CD4-positive, alpha-beta T cell treated with Interleukin-4 for 1 hour (primary cell): ENCODE measurements around the gene ASTE1.

Experiments used
- DNase-seq, 2 donors: peaks; one replicate each; pipeline ENCODE4 v3.0.0-alpha.2; 2020 to 2022

The ASTE1 gene, protein sequence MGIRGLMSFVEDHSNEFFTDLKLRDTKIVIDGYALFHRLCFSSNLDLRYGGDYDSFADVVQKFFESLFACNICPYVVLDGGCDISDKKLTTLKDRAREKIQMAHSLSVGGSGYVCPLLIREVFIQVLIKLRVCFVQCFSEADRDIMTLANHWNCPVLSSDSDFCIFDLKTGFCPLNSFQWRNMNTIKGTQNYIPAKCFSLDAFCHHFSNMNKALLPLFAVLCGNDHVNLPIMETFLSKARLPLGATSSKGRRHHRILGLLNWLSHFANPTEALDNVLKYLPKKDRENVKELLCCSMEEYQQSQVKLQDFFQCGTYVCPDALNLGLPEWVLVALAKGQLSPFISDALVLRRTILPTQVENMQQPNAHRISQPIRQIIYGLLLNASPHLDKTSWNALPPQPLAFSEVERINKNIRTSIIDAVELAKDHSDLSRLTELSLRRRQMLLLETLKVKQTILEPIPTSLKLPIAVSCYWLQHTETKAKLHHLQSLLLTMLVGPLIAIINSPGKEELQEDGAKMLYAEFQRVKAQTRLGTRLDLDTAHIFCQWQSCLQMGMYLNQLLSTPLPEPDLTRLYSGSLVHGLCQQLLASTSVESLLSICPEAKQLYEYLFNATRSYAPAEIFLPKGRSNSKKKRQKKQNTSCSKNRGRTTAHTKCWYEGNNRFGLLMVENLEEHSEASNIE

DNA sequence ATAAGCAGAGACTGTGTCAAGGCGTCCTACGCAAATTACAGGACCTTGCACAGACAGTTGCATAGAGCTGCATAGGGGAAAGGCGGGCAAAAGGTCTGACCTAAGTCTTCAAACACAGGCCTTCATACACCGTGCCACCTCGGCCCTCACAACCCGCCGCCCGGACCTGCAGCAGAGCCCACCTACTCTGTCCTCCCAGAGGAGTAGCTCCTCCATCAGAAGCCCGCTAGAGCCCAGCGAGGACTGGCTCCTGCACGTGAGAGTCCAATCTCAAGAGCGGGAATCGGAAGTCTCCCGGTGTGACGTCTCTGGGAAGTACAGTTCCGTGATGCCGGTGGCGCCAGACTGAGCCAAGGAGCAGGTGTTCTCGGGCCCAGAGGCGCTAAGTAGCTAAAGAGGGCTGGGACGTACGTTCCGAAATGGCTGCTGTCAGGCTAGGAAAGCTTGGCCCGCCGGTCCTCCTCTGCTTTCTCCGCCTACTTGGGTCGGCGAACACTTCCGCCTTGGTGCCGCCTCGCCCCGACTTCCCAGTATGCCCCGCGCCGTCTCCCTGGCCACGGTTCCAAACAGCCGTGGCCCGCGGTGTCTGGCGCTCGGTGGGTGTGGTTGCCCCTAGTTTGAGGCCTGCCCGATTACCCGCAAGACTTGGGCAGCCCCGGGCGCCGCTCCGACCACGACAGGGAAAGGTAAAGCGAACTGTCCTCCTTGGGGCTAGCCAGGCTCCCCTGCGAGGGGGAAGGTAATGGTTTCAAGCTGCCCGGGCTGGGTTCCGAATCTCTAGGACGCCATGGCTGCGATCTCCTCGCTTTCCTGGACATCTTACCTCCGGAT lies at the start of gene ASTE1, which contains the start of gene NEK11:
Gene ASTE1 (minus strand): TSS at position 505 of the 831 bp plus-strand sequence. CDS start 1,519 bp downstream, outside the sequence.
Gene NEK11 (plus strand): TSS at position 557 of the 831 bp plus-strand sequence. CDS start 2,832 bp downstream, outside the sequence.
- DNase-seq, result peak; percentile 93 to 94

DNA sequence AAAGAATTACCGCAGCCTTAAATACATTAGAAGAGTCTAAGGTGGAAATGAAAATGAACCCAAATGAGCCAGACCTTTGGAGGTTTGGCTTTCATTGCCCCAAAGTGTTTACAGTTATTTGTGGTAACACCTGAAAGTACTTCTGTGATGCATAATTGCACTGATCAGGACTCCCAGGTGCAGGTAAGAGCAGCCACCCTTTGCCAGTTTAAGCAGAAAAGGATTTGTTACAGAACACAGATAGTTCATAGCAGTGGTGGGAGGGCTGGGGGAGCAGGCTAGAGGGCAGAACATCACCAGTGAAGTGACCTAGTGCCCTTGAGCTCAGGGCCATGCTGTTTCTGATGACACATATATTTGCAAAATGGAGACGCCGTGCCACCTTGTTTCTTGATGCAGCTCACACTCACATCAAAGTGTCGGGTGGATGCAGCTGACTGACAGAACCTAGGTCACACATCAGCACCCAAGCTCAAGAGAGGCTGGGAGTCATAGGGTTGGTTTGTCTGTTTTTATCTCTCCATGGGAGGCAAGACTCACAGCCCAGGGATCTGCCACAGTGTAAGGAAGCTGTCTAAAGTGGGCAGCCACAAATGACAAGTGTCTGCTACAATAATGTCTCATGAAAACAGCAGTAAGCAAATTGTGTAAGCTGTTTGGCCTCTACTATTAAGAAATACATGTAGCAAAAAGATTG lies 49.2 kb upstream of the ASTE1 start:
- DNase-seq, result no peak

DNA sequence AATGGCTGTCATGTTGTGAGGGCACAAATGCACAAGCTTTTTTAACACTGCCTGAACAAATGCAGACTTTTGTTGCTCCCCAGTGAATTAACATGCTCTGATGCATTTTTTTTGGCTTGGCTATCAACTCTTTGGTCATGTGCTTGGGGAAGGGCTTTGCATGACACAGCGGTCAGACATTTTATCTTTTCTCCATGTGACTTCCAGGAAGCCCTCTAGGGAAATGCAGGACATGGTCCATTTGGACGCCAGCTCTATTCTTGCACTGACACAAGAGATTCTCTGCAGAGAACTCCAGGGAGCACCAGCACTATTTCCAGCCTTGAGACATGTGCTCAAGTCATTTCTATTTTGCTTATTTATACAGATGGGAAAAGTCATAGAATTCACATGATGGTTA lies 46.2 kb upstream of the ASTE1 start:
- DNase-seq, result no peak

DNA sequence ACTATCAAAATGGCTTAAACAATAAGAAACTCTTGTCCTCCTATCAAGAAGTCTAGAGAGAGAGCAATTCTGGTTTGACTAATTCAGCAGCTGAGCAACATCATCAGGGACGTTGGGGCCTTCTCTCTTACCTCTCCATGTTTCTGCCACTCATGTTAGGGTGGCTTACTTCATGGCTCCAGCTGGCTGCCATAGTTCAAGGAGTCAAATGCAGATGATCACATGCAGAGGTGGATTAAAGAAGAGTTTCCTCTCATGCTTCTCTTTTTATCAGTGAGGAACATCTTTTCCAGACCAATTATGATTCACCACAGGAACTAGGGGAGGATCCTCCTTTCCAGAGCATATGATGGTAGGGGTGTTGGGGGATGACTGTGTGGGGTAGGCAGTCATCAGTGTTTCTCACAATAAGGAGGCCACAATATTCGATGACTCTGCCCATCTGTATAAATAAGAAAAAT lies 45.5 kb upstream of the ASTE1 start:
- no peak for DNase-seq

DNA sequence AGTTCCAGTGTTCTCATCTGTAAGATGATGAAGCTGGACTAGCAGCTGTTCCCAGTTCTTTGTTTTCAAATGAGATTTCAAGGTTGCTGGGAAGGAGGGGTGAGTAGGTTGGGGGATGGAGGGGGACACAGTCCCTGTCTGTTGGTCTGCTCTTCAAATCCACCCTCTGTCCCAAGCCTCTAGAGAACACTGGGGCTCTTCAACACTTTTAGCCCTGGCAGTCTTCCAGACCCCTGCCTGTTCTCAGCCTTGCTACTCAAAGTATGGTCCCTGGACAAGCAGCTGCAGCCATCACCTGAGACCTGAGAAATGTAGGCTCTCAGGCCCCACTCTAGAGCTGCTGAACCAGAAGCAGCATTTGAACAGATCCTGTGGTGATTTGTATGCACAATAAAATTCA lies 41.4 kb upstream of the ASTE1 start:
- DNase-seq, result no peak

DNA sequence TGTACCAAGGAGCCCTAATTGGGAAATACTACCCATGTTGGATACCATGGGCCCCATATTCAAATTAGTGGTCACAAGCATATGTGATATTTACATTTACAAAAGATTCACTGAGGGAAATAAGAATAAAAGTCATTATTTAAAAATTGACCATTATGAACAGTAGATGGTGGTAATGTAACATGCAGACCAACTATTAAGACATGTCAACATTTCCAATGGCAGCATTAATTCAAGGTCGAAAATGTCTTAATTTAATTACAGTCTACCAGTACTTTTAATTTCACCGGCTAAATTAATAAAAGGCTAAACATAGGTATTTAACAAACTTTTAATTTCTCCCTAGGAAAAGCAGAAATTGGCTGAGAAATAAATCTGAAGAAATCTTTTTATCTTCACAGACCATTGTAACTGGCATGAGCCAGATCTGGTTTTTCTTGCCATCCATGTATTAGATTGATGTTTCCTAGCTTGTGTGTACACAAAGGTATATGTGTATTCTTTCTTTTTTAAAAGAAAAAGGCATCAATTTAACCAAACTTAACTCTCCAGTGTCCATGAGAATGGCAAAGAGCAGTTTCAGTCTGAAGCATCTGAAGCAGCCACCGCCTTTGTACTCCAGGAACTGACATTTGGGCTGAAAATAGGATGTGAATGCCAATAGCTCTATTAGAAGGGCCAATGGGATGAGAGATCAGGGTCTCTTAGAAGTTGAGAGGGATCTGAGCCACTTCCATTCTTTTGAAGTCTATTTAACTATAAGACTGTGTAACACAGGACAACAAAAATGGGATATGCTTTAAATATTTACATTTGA lies 26.6 kb upstream of the ASTE1 start:
- no peak for DNase-seq

DNA sequence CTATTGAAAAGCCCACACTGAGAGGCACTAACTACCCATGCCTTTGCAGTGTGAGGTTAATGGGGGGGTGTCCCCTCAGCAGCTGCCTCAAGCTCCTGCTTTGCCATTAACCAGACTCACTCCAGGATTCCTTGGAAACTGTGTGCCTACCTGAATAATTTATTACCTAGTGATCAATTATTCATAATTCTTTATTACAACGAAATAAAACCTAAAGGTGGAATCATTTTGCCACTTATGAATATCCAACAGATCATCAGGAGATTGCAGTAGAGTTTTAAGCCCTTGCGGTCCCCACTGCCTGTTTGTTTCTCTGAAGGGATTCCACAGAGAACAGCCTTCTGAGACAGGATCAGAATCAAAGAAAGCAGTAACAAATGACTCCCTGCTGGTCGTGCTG lies 23.4 kb upstream of the ASTE1 start:
- DNase-seq, result no peak

DNA sequence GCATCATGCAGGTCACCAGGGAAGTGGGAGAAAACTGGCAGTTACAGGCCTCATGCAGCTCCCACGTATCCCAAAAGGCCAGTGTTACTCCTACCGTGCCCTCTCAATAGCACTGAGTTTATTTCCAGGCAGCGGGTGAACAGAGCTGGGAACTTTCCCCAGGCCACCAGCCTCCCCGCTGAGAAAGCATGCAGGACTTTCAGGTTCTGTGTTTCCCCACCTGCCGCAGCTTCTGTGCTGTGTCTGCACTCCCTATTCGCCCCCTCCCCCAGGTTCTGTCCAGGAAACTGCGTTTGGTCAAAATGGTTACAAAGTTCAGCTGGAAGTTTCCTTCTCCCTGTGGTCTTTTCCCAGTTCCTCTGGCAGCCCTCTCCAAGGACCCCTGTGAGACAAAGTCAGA lies 21.4 kb upstream of the ASTE1 start:
- no peak for DNase-seq

DNA sequence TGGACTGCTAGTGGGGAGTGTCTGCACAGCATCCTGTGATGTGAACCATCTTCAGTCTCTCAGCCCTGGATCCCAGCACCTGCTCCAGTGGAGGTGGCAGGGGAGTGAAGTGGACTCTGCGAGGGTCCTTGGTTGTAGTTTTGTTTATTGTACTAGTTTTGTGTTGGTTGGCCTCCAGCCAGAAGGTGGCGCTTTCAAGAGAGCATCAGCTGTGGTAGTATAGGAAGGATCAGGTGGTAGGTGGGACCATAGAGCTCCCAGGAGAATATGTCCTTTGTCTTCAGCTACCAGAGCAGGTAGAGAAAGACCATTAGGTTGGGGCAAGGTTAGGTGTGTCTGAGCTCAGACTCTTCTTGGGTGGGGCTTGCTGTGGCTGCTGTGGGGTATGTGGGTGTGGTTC lies 21.0 kb upstream of the ASTE1 start:
- DNase-seq, result no peak

DNA sequence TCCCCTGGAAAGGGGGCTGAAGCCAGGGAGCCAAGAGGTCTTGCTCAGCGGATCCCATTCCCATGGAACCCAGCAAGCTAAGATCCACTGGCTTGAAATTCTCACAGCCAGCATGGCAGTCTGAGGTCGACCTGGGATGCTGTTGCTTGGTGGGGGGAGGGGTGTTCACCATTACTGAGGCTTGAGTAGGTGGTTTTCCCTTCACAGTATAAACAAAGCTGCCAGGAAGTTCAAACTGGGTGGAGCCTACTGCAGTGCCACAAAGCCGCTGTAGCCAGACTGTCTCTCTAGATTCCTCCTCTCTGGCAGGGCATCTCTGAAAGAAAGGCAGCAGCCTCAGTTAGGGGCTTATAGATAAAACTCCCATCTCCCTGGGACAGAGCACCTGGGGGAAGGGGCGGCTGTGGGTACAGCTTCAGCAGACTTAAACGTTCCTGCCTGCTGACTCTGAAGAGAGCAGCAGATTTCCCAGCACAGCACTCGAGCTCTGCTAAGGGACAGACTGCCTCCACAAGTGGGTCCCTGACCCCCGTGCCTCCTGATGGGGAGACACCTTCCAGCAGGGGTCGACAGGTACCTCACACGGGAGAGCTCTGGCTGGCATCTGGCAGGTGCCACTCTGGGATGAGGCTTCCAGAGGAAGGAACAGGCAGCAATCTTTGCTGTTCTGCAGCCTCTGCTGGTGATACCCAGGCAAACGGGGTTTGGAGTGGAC lies 15.8 kb upstream of the ASTE1 start:
- peak; percentile 42 to 65 for DNase-seq

DNA sequence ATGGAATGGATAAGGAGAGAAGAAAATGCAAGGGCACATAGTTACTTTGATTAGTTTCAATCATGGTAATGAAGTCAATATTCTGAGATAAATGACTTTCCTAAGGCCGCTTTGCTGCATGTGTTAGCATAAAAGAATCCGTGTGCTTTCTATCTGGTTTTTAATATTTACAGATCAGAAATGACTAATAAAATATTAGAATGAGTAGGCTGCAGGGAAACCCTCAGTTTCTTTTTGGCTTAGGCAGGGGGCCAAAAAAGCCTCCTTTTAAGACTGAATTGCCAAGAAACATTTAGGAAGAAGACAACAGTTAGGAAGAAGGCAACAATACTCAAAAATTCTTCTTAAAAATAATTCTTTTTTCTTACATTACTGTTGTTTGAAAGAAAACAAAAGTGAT lies 11.7 kb upstream of the ASTE1 start:
- no peak for DNase-seq

DNA sequence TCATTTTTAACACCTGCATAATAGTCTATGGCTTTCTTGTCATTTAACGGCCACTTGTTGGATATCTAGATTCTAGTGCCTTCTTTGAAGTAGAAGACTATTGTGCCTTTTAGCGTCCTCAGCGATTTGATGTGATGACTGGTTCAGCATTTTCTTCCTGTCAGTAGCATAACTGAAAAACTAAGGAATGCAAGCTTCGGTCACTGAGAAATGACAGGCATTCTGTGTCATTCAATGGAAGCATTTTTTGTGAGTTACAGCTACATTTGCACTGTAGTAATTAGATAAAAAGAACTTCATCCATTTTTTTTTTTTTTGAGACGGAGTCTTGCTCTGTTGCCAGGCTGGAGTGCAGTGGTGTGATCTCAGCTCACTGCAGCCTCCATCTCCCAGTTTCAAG lies 10.4 kb upstream of the ASTE1 start:
- no peak for DNase-seq

DNA sequence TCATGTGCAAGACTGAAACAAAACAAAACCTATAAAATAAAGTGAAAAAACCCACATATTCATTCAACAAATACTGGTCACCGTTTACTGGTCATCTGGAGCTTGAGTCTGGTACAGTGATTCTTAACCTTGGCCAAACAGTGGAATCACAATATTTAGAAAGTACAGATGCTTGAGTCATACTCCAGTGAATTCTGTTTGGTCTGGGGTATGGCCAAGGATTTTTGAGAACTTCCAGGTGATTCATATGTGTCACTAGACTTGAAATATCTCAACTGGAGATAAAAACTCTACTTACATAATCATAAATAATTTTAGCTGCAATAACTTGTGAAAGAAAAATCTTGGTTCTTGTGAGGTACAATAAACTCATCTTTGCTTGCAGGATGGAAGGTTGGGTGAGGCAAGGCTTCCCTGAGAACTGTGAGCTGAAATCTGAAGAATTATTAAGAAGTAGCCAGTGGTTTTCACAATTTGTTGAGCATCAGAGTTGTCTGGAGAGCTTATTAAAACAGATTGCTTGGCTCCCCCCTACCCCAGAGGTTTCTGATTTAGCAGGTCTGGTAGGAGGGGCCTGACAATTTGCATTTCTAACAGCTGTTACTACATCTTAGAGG lies 9.7 kb upstream of the ASTE1 start:
- DNase-seq, result no peak

DNA sequence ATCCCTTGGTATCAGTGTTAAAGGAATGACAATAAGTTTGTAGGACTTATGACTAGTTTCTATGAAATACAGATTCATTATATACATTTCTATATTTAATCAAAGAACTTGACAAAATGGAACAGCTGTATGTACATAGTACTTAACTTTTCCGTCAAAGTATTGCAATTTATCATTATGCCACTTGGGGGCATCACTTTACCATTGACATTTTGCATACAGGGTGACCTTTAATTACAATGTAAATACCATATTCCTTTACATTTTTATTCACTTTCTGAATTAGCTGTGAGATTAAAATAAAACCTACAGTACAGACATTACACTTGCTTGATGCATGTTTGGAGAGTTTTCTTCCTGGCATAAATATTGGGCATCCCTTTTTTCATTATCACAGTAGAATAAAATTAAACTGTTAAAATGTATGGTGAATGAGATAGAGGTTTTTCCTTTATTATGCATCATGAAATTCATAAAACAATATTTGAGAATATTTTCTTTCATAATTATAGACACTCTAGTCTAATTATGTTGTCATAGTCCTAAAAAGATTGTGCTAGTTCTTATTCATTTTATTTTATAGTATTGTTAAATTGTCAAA lies 7.0 kb upstream of the ASTE1 start:
- DNase-seq, result peak in 1 of 2 donors; percentile 75

DNA sequence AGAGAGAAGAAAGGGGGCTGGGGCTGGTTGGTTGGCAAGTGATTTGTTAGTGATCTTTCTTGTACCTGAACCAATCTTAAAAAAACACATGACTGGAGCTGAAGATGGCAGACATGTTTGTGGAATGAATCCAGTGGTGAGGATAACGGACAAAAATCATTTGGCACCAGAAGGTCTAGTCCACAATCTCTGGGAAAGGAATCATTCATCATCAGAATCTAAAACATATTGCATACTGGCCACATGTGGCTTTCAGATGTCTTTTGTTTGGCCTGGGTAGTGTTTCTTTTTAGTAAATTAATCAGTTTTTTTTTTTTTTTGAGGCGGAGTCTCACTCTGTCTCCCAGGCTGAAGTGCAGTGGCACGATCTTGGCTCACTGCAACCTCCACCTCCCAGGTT lies 5.0 kb upstream of the ASTE1 start:
- no peak for DNase-seq

DNA sequence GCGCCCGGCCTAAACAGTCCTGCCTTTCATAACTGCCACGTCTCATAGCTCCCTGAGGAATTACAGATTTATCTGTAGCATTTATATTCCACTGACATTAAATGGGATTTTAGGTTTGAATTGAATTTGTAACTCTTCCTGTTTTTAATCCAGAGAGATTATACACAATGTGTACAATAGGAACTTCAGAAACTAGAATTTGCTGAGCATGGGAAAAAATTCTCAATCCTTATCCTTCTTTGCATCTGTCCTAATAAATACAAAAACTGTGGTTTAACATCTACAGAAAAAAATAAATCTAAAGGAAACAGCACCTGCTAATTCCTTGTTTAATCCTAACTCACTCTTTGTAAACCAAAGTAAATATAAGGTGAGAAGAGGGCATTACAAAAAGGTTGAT lies 2.2 kb upstream of the ASTE1 start:
- no peak for DNase-seq

DNA sequence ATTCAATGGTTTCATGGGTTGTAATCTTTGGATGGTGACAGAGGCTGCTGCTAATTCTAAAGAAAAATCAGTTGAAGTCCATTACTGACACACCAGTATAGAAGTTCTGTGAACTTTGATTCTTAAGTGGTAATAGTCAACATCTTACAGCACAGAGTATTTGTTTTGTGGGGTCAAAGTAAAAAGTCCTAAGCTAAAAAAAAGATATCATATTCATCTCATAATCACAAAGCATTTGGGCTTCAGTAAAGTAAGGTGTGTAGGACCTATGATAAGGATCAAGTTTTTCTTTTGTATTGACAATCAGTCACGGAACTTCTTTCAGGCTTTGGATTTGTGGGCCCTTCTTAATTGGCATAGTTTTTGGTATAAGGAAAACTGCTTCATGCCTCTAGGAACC lies 1.1 kb downstream of the ASTE1 start:
- no peak for DNase-seq

DNA sequence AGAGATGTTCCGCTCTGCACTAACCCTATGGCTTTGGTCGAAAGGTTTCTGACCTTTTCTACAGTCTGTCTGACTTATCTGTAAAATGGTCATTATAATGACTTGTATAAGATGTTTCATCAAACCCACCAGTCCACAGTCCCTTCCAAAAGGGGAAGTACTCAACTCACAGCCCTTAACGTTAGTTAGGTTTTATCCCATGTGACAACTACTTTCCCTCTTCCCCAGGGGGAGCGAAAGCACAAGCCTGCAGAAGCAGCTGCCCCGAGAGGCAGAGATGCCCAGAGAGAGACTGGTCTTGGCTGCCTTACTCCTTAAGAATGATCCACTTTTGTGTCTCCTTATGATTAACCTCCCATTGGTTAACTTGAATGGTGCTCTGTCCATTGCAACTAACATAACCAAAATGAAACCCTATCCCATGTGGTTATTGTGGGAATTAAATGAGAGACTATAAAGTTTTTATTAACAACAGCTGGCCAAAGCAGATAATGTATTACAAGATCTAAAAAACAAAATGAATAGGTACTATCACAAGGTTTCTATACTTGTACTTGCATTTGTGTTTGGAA lies 6.4 kb downstream of the ASTE1 start:
- DNase-seq, result no peak

DNA sequence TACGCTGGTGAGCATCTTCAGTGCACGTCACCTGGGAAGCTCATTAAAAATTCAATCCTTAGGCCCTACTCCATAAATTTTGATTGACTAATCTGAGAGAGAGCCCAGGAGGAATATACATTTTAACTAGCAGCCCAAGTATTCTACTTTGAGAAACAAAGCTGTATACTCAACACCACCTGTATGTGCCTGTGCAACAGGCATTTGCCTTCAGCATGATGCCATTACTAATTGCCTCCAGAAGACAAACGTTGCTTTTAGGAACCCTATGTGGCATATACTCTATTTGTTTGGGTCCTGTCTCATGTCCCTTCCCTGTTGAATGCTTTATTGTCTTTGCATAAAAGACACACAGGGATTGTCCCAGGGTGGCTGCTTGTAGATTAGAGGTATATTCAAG lies 7.7 kb downstream of the ASTE1 start:
- DNase-seq, result no peak

DNA sequence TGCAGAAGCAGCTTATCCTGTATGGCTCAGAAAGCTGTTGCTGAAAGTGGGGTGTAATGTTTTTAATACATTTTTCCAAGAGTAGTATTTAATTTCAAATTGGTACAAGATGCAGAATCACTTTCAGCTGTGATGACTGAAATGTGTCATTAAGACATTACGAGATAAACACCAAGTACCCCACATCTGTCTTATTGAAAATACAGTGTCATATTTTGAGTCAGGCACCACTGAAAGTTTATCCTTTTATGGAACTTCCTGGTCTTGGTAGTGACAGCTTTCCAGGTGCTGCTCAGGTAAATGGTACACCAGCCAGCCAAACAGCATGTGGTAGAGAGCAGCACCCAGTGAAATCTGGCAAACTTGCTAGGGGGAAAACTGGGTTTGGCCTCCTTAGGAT lies 16.9 kb downstream of the ASTE1 start:
- no peak for DNase-seq
